ENCODE results near the gene HBE1.

The HBE1 gene

GRCh38 chr11:5228124-5228523, 41.6 kb downstream of the HBE1 start:
- 83 to 87% methylated on average over 4 of the region's 5 CpGs for WGBS, 2 experiments
- H3K4me3 ChIP-seq (ENCODE audit: insufficient read depth, low read depth, low read length), result no peak overlapping the region

GRCh38 chr11:5227681-5228080, 42.1 kb downstream of the HBE1 start:
- Histone ChIP-seq H3K36me3 (ENCODE audit: control insufficient read depth, insufficient read depth, low read length) (no peaks in the 10 kb centered on the region), H3K27me3 (ENCODE audit: control insufficient read depth, insufficient read depth, low read length, poor library complexity, severe bottlenecking) (no peaks in the 10 kb centered on the region), H3K4me3 (ENCODE audit: insufficient read depth, low read depth, low read length) (no peak overlapping the region), H3K4me1 (ENCODE audit: control insufficient read depth, insufficient read depth, low read length) (no peaks in the 10 kb centered on the region), H3K9me3 (ENCODE audit: control insufficient read depth, low read length) (no peaks in the 10 kb centered on the region), H3K27ac (ENCODE audit: insufficient read depth, low read depth, low read length, poor library complexity, severe bottlenecking) (no peak overlapping the region)
- 75 to 94% methylated on average over 1 of the region's 1 CpG for WGBS, 2 experiments

More at GRCh38 chr11:5228124-5228523, 41.6 kb downstream of the HBE1 start:
- no peaks in the 10 kb centered on the region for H3K4me1 ChIP-seq (ENCODE audit: control insufficient read depth, insufficient read depth, low read length)
- no peak overlapping the region for H3K27ac ChIP-seq (ENCODE audit: insufficient read depth, low read depth, low read length, poor library complexity, severe bottlenecking)
- H3K27me3 ChIP-seq (ENCODE audit: control insufficient read depth, insufficient read depth, low read length, poor library complexity, severe bottlenecking), result no peaks in the 10 kb centered on the region
- no peaks in the 10 kb centered on the region for H3K9me3 ChIP-seq (ENCODE audit: control insufficient read depth, low read length)
- no peaks in the 10 kb centered on the region for H3K36me3 ChIP-seq (ENCODE audit: control insufficient read depth, insufficient read depth, low read length)

GRCh38 chr11:5226732-5227310, 42.9 kb downstream of the HBE1 start, which contains the start of gene HBB:
Gene HBB (minus strand): TSS chr11:5227071. CDS start chr11:5227021, 50 bp downstream.
- Histone ChIP-seq H3K27me3 (ENCODE audit: control insufficient read depth, insufficient read depth, low read length, poor library complexity, severe bottlenecking) (no peaks in the 10 kb centered on the region), H3K36me3 (ENCODE audit: control insufficient read depth, insufficient read depth, low read length) (no peaks in the 10 kb centered on the region), H3K9me3 (ENCODE audit: control insufficient read depth, low read length) (no peaks in the 10 kb centered on the region), H3K4me1 (ENCODE audit: control insufficient read depth, insufficient read depth, low read length) (no peaks in the 10 kb centered on the region), H3K27ac (ENCODE audit: insufficient read depth, low read depth, low read length, poor library complexity, severe bottlenecking) (no peak within 1 kb of the TSS), H3K4me3 (ENCODE audit: insufficient read depth, low read depth, low read length) (no peak within 1 kb of the TSS)
- WGBS, 2 experiments, result 93 to 94% methylated on average over 3 of the region's 3 CpGs

GRCh38 chr11:5225480-5225871, 44.3 kb downstream of the HBE1 start:
- no peaks in the 10 kb centered on the region for H3K36me3 ChIP-seq (ENCODE audit: control insufficient read depth, insufficient read depth, low read length)
- H3K4me3 ChIP-seq (ENCODE audit: insufficient read depth, low read depth, low read length), result no peak overlapping the region
- no peak overlapping the region for H3K27ac ChIP-seq (ENCODE audit: insufficient read depth, low read depth, low read length, poor library complexity, severe bottlenecking)
- no peaks in the 10 kb centered on the region for H3K9me3 ChIP-seq (ENCODE audit: control insufficient read depth, low read length)
- H3K4me1 ChIP-seq (ENCODE audit: control insufficient read depth, insufficient read depth, low read length), result no peaks in the 10 kb centered on the region
- no peaks in the 10 kb centered on the region for H3K27me3 ChIP-seq (ENCODE audit: control insufficient read depth, insufficient read depth, low read length, poor library complexity, severe bottlenecking)
- 94 to 100% methylated on average over 2 of the region's 2 CpGs for WGBS, 2 experiments

- 92 to 96% methylated on average over 5 of the region's 6 CpGs for WGBS, 2 experiments
Observed at GRCh38 chr11:5224538-5225479, 44.9 kb downstream of the HBE1 start.

GRCh38 chr11:5223686-5224085, 46.1 kb downstream of the HBE1 start:
- Histone ChIP-seq H3K9me3 (ENCODE audit: control insufficient read depth, low read length) (no peaks in the 10 kb centered on the region), H3K27ac (ENCODE audit: insufficient read depth, low read depth, low read length, poor library complexity, severe bottlenecking) (no peak overlapping the region), H3K4me3 (ENCODE audit: insufficient read depth, low read depth, low read length) (no peak overlapping the region), H3K36me3 (ENCODE audit: control insufficient read depth, insufficient read depth, low read length) (no peaks in the 10 kb centered on the region), H3K27me3 (ENCODE audit: control insufficient read depth, insufficient read depth, low read length, poor library complexity, severe bottlenecking) (no peaks in the 10 kb centered on the region), H3K4me1 (ENCODE audit: control insufficient read depth, insufficient read depth, low read length) (no peaks in the 10 kb centered on the region)
- 100% methylated on average over 1 of the region's 1 CpG for WGBS, 2 experiments

More at GRCh38 chr11:5224538-5225479, 44.9 kb downstream of the HBE1 start:
- Histone ChIP-seq H3K27me3 (ENCODE audit: control insufficient read depth, insufficient read depth, low read length, poor library complexity, severe bottlenecking) (no peaks in the 10 kb centered on the region), H3K9me3 (ENCODE audit: control insufficient read depth, low read length) (no peaks in the 10 kb centered on the region), H3K4me1 (ENCODE audit: control insufficient read depth, insufficient read depth, low read length) (no peaks in the 10 kb centered on the region), H3K4me3 (ENCODE audit: insufficient read depth, low read depth, low read length) (no peak overlapping the region), H3K36me3 (ENCODE audit: control insufficient read depth, insufficient read depth, low read length) (no peaks in the 10 kb centered on the region), H3K27ac (ENCODE audit: insufficient read depth, low read depth, low read length, poor library complexity, severe bottlenecking) (no peak overlapping the region)

- Histone ChIP-seq H3K27ac (ENCODE audit: insufficient read depth, low read depth, low read length, poor library complexity, severe bottlenecking) (no peak overlapping the region), H3K9me3 (ENCODE audit: control insufficient read depth, low read length) (no peaks in the 10 kb centered on the region), H3K4me3 (ENCODE audit: insufficient read depth, low read depth, low read length) (no peak overlapping the region), H3K27me3 (ENCODE audit: control insufficient read depth, insufficient read depth, low read length, poor library complexity, severe bottlenecking) (no peaks in the 10 kb centered on the region), H3K4me1 (ENCODE audit: control insufficient read depth, insufficient read depth, low read length) (no peaks in the 10 kb centered on the region), H3K36me3 (ENCODE audit: control insufficient read depth, insufficient read depth, low read length) (no peaks in the 10 kb centered on the region)
- 87 to 92% methylated on average over 6 of the region's 6 CpGs for WGBS, 2 experiments
Observed at GRCh38 chr11:5223146-5223545, 46.6 kb downstream of the HBE1 start.

Measured in ectodermal cell (in vitro differentiated cells).